ENCODE data around the gene TMEM31. TPM values are rescaled to one million over a fixed set of nuclear protein-coding genes. Genes with fewer than 3 reads are reported as not detected.

The TMEM31 gene
- polyA plus RNA-seq, 2 of the 4 experiments (the other 2 are of a cell fraction) = 0.10 TPM; not detected in 1

DNA sequence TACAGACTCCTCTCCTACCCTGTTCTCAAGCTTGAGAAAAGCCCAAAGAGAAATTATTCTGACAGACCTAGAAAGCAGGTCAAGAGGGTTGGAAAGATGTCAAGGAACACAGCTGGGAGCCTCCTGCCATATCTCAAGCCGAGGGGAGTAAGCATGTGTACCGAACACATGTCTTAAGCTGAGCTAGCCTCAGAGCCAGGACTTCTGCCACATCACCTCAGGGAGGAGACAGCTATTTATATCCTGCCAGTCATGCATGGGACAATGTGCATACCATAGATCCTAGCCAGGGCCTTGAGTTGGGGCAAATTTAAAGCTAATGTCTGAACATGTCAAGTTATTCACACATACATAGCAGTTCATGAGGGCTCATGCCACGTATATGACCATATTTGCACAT is 11.8 kb downstream of the TMEM31 start:
- no peaks in the 10 kb centered on the region for H3K9me3 ChIP-seq
- no peak overlapping the region for H3K4me3 ChIP-seq
- no peak overlapping the region for H3K27ac ChIP-seq
- TF ChIP-seq MAZ (IDR thresholded peaks at IDR 0.05; ENCODE audit: borderline replicate concordance, low read depth, low read length) (no peak), POLR2A (IDR thresholded peaks at IDR 0.05; ENCODE audit: low read length) (no peak), ZC3H11A (IDR thresholded peaks at IDR 0.05) (no peak), POLR2AphosphoS2 (conservative IDR thresholded peaks at IDR 0.05; ENCODE audit: low read length) (no peak), CBX2 (IDR thresholded peaks at IDR 0.05; ENCODE audit: borderline replicate concordance, low read depth) (no peak), PBX3 (IDR thresholded peaks at IDR 0.05) (no peak), RFX5 (IDR thresholded peaks at IDR 0.05) (no peak), HES2 (IDR thresholded peaks at IDR 0.05) (no peak), KDM5A (IDR thresholded peaks at IDR 0.05) (no peak), BCL3 (IDR thresholded peaks at IDR 0.05) (no peak), EHMT2 (IDR thresholded peaks at IDR 0.05; ENCODE audit: low read depth) (no peak), TFCP2L1 (CRISPR knock-in tag; IDR thresholded peaks at IDR 0.05) (no peak), CTCF (IDR thresholded peaks at IDR 0.05) (no peak), FOXS1 (CRISPR knock-in tag; IDR thresholded peaks at IDR 0.05) (no peak), HDAC2 (IDR thresholded peaks at IDR 0.05) (no peak)
- no peak for ATAC-seq
- POLR2A ChIA-PET = no interaction called here
- peak; percentile 39 for FAIRE-seq
- no peak for DNase-seq (ENCODE audit: low read depth in 1 of 2, low spot score in 1 of 2)
- H3K4me1 ChIP-seq = no peaks in the 10 kb centered on the region
- no peak overlapping the region for H3K4me2 ChIP-seq
- WGBS (ENCODE audit: missing lambda C conversion rate) = 27% methylated on average over 3 of the region's 3 CpGs
- CTCF ChIA-PET = interaction anchor here (0.6 to 1.0 kb wide), 3 partner anchors 10 to 52 kb away, joined by 4 read pairs; partner anchors contain the start of gene TMEM31

GRCh38 chrX:103726477-103726876 is 15.8 kb downstream of the TMEM31 start:
- no peak overlapping the region for H3K4me2 ChIP-seq
- POLR2A ChIA-PET = no interaction called here
- DNase-seq (ENCODE audit: low read depth in 1 of 2, low spot score in 1 of 2) (no peak), FAIRE-seq (no peak), ATAC-seq (no peak)
- TF ChIP-seq EP300 (IDR thresholded peaks at IDR 0.05) (no peak), ZC3H11A (IDR thresholded peaks at IDR 0.05) (no peak)
- H3K9me3 ChIP-seq = no peaks in the 10 kb centered on the region
- CTCF ChIA-PET = interaction anchor here (0.6 to 1.7 kb wide), 2 partner anchors 40 to 47 kb away, joined by 3 to 5 read pairs; no protein-coding TSS in a partner anchor
- no peaks in the 10 kb centered on the region for H3K4me1 ChIP-seq
- WGBS (ENCODE audit: missing lambda C conversion rate) = 11% methylated on average over 4 of the region's 5 CpGs
- H3K4me3 ChIP-seq = no peak overlapping the region
- H3K27ac ChIP-seq = no peak overlapping the region

DNA sequence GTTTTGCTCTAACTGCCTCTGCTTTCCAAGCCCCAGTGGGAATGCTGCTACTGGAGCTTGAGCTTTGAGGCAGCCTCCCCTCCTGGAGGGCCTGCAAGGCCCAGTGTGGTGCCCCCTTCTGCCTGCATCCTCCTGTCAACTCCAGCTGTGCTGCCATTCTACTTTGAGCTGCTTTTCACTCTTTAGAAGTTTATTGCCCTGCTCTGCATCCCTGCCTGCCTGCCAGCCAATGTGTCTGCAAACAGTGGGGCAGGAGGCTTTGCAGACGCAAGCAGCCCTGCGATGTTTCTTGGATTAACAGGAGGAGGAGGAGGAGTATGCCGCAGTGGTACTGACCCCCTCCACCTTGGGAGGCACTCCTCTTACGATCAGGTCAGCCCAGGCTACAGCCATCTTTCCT is 16.4 kb downstream of the TMEM31 start:
- no peak for FAIRE-seq
- no peak overlapping the region for H3K4me3 ChIP-seq

More for the DNA sequence above, 16.4 kb downstream of the TMEM31 start:
- no peak for ATAC-seq
- CTCF ChIA-PET = interaction anchor here (1.1 kb wide), 1 partner anchor 16 kb away, joined by 4 read pairs; the partner anchor contains the start of gene TMEM31
- H3K9me3 ChIP-seq = no peaks in the 10 kb centered on the region
- TF ChIP-seq FOXS1 (CRISPR knock-in tag; IDR thresholded peaks at IDR 0.05) (no peak), E2F6 (IDR thresholded peaks at IDR 0.05; ENCODE audit: borderline replicate concordance, low read depth) (no peak), CTCF (IDR thresholded peaks at IDR 0.05) (no peak), MAFK (IDR thresholded peaks at IDR 0.05; ENCODE audit: partially characterized antibody) (no peak), MYC (IDR thresholded peaks at IDR 0.05; ENCODE audit: borderline replicate concordance, low read length) (no peak), NFE2L2 (conservative IDR thresholded peaks at IDR 0.05; ENCODE audit: low read length) (no peak), ESRRA (IDR thresholded peaks at IDR 0.05; ENCODE audit: borderline replicate concordance, low read length) (no peak), NPAS2 (CRISPR knock-in tag; IDR thresholded peaks at IDR 0.05; ENCODE audit: borderline replicate concordance) (no peak), HEYL (CRISPR knock-in tag; IDR thresholded peaks at IDR 0.05) (no peak)
- WGBS (ENCODE audit: missing lambda C conversion rate) = 58% methylated on average over 2 of the region's 4 CpGs
- POLR2A ChIA-PET = no interaction called here
- DNase-seq (ENCODE audit: low read depth in 1 of 2, low spot score in 1 of 2) = no peak
- no peaks in the 10 kb centered on the region for H3K4me1 ChIP-seq
- no peak overlapping the region for H3K4me2 ChIP-seq
- H3K27ac ChIP-seq = no peak overlapping the region

All from A549 (cell line).